ENCODE measurements around the gene PNKD.

PNKD gene

GRCh38 chr2:218341381-218341780 lies 71.1 kb downstream of the PNKD start:
- DNase-seq (ENCODE audit: low spot score) = no peak

GRCh38 chr2:218342837-218343236 lies 72.5 kb downstream of the PNKD start:
- no peak for DNase-seq (ENCODE audit: low spot score)

DNA sequence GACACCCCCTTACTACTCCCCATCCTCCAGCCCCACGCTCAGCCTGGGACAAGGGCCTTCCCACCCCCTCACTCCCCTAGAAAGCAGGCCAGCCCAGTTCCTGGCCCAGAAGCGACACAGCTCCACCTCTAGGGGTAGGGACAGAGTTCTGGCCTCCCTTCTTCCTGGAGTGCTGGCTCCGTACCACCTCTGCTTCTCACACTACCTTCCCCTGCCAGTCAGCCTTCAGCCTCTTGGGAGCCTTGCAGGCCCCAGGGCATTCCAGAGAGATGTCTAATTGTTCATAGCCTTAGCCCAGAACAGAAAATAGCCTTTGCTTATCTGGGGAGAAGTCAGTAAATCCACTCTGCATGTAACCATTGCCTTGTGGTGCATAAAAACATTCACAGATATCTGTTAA lies 73.3 kb downstream of the PNKD start:
- peak; percentile 69 for DNase-seq (ENCODE audit: low spot score)

DNA sequence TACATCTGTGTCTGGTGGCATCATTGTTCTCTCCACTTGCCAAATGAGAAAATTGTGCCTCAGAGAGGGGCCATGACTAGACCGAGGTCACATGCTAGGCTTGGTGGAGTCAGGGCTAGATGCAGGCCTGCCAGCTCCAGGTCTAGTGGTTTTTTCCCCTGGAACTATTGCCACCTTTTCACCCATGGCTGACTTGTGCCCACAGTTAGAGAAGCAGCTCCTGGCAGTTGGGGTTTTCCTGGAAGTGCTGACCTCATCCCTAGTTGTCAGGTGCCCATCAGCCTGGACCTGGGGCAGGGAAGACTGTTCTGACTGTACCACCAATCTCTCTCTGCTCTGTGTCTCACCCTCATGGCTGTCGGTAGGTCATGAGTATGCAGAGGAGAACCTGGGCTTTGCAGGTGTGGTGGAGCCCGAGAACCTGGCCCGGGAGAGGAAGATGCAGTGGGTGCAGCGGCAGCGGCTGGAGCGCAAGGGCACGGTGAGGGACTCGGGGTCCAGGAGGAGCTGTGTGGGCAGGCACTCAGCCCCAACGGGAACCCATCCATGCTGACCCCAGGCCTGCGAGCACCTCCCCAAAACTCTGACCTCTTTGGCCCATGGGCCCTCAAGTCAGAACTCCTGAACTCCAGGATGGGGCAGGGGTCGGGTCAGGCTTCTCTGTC lies 73.9 kb downstream of the PNKD start:
- DNase-seq (ENCODE audit: low spot score) = no peak

DNA sequence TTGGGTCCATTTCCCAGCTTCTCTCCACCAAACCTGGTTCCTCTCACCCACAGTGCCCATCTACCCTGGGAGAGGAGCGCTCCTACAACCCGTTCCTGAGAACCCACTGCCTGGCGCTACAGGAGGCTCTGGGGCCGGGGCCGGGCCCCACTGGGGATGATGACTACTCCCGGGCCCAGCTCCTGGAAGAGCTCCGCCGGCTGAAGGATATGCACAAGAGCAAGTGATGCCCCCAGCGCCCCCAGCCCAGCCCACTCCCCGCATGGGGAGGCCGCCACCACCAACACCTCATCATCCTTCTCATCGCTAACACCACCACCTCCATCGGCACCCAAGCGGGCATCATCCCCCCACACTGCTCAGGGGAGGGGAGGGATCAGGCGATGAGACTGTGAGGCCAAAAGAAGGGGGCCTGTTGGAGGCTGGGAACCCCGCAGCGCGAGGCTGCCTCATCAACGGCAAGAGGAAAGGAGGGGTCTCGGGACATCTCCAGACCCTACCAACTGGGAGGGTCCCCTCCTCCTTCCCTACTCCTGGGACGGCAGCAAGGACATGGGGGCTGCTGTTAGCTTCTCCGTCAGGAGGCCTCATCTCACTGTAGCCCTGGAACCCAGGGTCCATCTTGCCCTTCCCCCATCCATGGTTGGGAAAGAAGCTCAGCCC lies 74.6 kb downstream of the PNKD start:
- DNase-seq (ENCODE audit: low spot score) = no peak

DNA sequence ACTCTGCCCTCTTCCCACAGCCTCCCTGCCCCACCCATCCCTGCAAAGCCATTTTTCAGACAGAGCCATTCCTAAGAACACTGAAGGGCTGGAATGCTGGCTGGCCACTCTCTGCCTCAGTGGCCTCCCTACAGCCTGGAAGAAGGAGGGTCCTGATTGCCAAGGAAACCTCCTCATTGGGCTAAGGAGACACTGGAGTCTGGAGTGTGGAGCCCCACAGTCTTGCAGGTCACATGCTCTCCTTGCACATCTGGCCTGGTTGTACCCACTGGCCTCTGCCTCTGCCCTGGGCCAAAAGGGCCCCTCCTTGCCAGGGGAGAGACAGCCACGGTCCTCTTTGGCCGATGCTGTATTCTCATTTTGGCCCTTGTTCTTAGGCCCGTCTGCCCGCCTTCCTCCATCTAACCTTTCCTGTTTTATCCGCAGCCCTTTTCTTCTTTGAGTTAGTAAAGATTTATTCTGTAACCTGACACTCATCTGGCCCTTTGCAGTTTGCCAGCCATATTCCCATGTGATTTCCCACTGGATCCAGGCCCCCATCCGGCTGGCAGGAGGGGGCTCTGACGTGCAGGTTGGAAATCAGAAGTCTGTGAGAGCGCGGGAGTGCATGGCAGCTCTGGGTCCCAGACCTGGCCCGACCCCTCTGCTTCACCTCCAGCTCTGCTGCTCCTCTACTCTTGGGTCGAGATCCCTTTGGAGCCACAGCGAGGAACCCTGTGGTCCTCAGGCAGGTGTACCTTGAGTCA lies 75.3 kb downstream of the PNKD start:
- DNase-seq (ENCODE audit: low spot score) = no peak

GRCh38 chr2:218347172-218347571 lies 76.9 kb downstream of the PNKD start:
- DNase-seq (ENCODE audit: low spot score) = no peak

DNA sequence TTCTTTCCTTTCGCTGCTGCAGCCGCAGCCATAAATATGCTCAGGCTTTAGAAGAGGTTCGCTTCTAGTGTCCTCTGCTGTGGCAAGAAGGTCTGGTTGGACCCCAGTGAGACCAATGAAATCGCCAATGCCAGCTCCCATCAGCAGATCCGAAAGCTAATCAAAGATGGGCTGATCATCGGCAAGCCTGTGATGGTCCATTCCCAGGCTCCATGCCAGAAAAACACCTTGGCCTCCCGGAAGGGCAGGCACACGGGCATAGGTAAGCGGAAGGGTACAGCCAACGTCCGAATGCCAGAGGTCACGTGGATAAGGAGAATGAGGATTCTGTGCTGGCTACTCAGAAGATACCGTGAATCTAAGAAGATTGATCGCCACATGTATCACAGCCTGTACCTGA lies 83.7 kb downstream of the PNKD start:
- DNase-seq (ENCODE audit: low spot score) = no peak

DNA sequence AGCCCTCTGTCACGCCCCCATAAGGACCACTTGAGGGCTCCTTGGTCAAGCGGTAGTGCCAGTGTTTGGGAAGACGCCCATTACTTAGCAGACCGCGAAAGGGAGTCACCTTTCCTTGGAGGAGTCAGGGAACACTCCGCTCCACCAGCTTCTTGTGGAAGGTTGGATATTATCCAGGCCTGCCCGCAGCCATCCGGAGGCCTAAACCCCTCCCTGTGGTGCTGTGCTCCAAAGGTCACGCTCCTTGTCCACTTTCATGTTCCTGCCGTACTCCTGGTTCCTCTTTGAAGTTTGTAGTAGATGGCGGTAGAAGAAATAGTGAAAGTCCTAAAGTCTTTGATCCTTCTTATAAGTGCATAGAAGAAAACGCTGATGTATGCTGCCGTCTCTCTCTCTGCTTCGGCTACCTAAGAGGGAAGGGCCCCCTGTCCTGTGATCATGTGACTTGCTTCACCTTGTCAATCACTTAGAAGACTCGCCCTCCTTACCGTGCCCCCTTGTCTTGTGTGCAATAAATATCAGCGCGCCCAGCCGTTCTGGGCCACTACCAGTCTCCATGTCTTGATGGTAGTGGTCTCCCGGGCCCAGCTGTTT lies 84.6 kb downstream of the PNKD start:
- DNase-seq (ENCODE audit: low spot score) = no peak

GRCh38 chr2:218357236-218358177 lies 87.2 kb downstream of the PNKD start:
- peak; percentile 14 for DNase-seq (ENCODE audit: low spot score)

GRCh38 chr2:218360453-218360852 lies 90.1 kb downstream of the PNKD start:
- no peak for DNase-seq (ENCODE audit: low spot score)

DNA sequence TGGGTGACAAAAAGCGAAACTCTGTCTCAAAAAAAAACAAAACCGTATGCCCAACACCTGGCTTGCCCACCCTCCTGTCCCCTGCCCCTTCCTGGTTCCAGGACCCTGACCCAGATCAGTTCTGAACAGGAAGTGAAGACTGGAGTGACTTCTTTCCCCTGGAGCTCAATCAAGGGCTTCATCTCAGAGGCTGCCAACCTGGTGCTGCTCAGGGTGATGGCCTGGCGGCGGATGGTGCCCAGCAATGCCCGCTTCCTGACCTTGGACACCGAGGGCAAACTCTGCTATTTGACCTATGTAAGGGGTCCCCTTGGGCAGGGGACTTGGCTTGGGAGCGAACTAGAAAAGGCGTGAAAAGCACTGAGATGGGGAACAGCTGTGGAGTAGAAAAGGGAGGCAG lies 92.3 kb downstream of the PNKD start:
- peak; percentile 2 for DNase-seq (ENCODE audit: low spot score)

GRCh38 chr2:218363736-218364135 lies 93.4 kb downstream of the PNKD start:
- no peak for DNase-seq (ENCODE audit: low spot score)

- peak; percentile 5 for DNase-seq (ENCODE audit: low spot score)
Measured at GRCh38 chr2:218364196-218364595, 93.9 kb downstream of the PNKD start.

DNA sequence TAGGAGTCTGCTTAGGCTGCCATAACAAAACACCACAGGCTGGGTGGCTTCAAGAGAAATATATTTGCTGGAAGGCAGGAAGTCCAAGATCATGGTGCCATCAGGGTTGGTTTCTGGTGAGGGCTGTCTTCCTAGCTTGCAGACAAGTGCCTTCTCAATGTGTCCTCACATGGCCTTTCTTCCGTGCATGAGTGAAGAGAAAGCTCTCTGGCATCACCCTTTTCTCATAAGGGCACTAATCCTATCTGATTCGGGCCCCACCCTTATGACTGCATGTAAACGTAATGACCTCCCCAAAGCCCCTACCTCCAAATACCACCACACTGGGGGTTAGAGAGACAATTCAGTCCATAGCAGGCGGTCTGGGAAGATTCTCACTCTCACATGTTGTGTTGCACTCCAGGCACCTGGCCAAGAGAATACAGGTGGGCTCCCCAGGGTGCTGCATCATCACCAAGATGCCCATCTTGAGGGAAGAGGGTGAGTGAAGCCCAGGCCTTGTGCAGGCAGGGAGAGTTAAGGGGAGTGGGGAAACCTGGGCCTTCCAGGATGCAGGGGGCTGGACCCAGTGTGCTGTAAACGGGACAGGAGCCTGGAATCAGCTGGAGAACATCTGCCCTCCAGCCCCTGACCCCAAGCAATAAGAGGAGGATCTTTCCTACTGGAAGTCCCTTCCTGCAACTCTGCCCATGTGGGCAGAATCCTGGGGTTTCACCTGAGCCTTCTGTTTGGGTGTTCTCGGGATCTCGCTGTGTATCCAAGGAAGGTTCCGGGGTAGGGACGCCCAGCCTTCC lies 96.5 kb downstream of the PNKD start:
- peak; percentile 7 for DNase-seq (ENCODE audit: low spot score)

DNA sequence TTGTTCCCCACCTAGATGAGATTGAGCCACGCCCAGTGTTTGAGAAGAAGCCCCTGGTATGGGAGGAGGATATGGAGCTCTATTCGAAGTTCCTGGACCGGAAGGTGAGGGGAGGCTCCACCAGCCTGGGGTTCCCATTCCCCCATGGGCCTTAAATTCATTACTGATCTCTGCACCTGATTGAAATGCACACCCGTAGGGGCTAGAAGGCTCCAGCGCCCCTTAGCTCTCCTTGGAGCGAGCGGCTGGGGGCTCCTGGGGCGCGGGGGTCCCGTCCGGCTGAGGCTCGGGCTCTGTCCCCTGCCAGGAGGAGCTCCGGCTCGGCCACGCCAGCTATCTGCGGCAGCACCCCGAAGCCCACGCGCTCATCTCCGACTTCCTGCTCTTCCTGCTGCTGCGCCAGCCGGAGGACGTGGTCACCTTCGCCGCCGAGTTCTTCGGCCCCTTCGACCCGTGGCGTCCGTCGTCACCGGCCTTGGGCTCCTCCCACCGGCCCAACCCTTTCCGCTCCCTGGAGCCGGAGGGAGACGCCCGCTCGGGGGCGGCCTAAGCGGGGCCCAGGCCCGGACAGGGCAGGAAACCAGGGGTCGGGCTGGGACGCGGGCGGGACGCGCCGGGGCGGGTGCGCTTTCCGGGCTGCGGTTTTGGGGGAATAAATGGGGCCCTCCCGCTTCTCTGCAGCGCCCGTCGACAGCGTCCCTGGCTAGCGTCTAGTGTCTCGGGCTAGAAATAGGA lies 97.3 kb downstream of the PNKD start:
- peak; percentile 93 for DNase-seq (ENCODE audit: low spot score)

GRCh38 chr2:218368150-218368528 lies 97.8 kb downstream of the PNKD start:
- DNase-seq (ENCODE audit: low spot score) = no peak

DNA sequence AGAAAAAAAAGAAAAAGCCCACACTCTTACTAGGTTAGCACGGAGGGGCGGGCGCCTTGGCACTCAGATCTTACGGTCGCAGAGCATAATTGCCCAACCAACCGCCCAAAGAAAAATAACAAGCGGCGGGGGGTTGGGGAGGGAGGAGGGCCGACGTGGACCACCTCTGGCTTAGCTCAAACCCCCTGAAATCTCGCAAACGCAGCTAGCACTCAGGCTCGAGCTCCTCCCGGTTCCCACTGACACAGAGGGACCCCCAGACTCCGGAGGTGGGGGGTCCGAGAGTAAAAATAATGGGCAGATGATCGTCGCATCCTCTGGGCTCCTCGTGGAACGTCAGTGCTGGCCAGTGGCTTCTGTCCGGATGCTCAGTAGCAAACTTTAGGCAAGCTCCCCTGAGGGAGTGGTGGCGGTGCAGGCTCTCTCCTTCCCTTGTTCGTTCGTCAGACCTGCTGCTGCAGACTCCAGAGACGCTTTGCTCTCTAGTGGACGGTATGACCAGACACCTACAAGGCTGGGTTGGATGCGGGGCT lies 98.4 kb downstream of the PNKD start:
- DNase-seq (ENCODE audit: low spot score) = peak; percentile 43

- DNase-seq (ENCODE audit: low spot score) = no peak
Measured at GRCh38 chr2:218369330-218369729, 99.0 kb downstream of the PNKD start.
